ENCODE measurements around the gene NXPH3. TPM values are rescaled to one million over a fixed set of nuclear protein-coding genes. Genes with fewer than 3 reads are reported as not detected.
A peak's percentile ranks its signal among the peaks of the same experiment; 100 is the strongest.

Gene NXPH3
- total and polyA plus RNA-seq, 2 of the 13 experiments (the other 11 are each of a cell fraction or from before 2014, with no cell fraction given), result 0.04 to 0.58 TPM

DNA sequence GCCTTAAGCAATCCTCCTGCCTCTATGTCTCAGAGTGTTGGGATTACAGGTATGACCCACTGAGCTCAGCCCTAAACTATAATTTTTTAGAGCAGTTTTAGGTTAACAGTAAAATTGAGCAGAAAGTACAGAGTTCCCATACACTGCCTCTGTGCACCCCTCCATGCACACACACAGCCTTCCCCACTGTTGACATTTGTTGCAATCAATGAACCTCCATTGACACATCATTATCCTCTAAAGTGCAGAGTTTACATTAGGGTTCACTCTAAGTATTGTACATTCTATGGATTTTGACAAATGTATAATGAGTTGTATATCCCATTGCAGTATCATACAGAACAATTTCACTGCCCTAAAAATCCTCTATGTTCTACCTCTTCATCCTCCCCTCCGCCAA, 45.6 kb upstream of the NXPH3 start:
- peak; percentile 37 for FAIRE-seq
- no peaks in the 10 kb centered on the region for H3K9me3 ChIP-seq (ENCODE audit: low read length)
- H4K20me1 ChIP-seq (ENCODE audit: insufficient read depth, low read length), result no peaks in the 10 kb centered on the region
- H3K4me1 ChIP-seq (ENCODE audit: insufficient read depth, low read length), result 0 out of 2 replicates have a peak, but pooled peaks cover 11% of the 10 kb centered on the region
- no peaks in the 10 kb centered on the region for H3K79me2 ChIP-seq (ENCODE audit: insufficient read depth, low read length)
- no peak overlapping the region for H3K27ac ChIP-seq (ENCODE audit: extremely low read length, insufficient read depth, low read length)
- no peaks in the 10 kb centered on the region for H3K36me3 ChIP-seq (replicated peaks in 1 of 2; ENCODE audit: control insufficient read depth in 1 of 2, insufficient read depth in 2 of 2, low read length in 2 of 2)
- DNase-seq (ENCODE audit: low spot score), result no peak
- intact Hi-C loops (cut with micrococcal nuclease; ENCODE audit: unreplicated experiment) (no loop called here), in situ Hi-C loops (cut with HindIII; ENCODE audit: extremely low pct_ligation_motif_present, low pct_unique_long_range_greater_than_20kb) (no loop called here)
- BruUV-seq (replicated peaks), result no TSS peak
- 54% methylated on average over 1 of the region's 1 CpG for WGBS (ENCODE audit: low lambda C conversion rate)
- POLR2A ChIA-PET, result no interaction called here
- peak; percentile 80 for ATAC-seq
- H3K4me3 ChIP-seq (replicated peaks in 1 of 3; ENCODE audit: insufficient read depth in 1 of 3, low read depth in 2 of 3, low read length in 3 of 3), result no peak overlapping the region
- CTCF ChIA-PET (ENCODE audit: low intra/inter-chr PET ratio, low total read pairs), result no interaction called here
- H3K4me2 ChIP-seq (ENCODE audit: low read depth, low read length), result no peak overlapping the region
- H3K9ac ChIP-seq (ENCODE audit: insufficient read depth, low read depth, low read length), result no peak overlapping the region
- peaks cover 2 to 56% of the 10 kb centered on the region in 2 experiments; a peak in 4 of 5 replicates for H3K27me3 ChIP-seq (ENCODE audit: control insufficient read depth in 1 of 2, insufficient read depth in 2 of 2, low read length in 2 of 2)
- no peak overlapping the region for H2AFZ ChIP-seq (ENCODE audit: low read length)
- TF ChIP-seq ZSCAN30 (CRISPR knock-in tag; IDR thresholded peaks at IDR 0.05) (no peak), RARA (CRISPR knock-in tag; IDR thresholded peaks at IDR 0.05) (peak; percentile 20; the same call in 1 of the 2 replicates), ZNF724P (CRISPR knock-in tag; IDR thresholded peaks at IDR 0.05; ENCODE audit: borderline replicate concordance) (no peak), ZNF674 (CRISPR knock-in tag; IDR thresholded peaks at IDR 0.05; ENCODE audit: low read depth) (no peak), GATAD2A (CRISPR knock-in tag; IDR thresholded peaks at IDR 0.05) (peak; percentile 39; the same call in 1 of the 2 replicates), FOXK1 (CRISPR knock-in tag; IDR thresholded peaks at IDR 0.05; ENCODE audit: borderline replicate concordance, low read depth) (no peak), LCORL (IDR thresholded peaks at IDR 0.05) (no peak), LCORL (CRISPR knock-in tag; IDR thresholded peaks at IDR 0.05) (no peak), NCOA1 (CRISPR knock-in tag; IDR thresholded peaks at IDR 0.05) (no peak), HNRNPH1 (optimal IDR thresholded peaks at IDR 0.05; ENCODE audit: low read depth, low read length) (no peak), ZNF432 (CRISPR knock-in tag; IDR thresholded peaks at IDR 0.05; ENCODE audit: borderline replicate concordance) (no peak), NR2C2 (CRISPR knock-in tag; IDR thresholded peaks at IDR 0.05; ENCODE audit: borderline replicate concordance) (no peak), ZNF773 (CRISPR knock-in tag; IDR thresholded peaks at IDR 0.05; ENCODE audit: borderline replicate concordance) (no peak), KDM6A (CRISPR knock-in tag; IDR thresholded peaks at IDR 0.05; ENCODE audit: low read depth) (no peak)
- TF ChIP-seq, protein P1, sequence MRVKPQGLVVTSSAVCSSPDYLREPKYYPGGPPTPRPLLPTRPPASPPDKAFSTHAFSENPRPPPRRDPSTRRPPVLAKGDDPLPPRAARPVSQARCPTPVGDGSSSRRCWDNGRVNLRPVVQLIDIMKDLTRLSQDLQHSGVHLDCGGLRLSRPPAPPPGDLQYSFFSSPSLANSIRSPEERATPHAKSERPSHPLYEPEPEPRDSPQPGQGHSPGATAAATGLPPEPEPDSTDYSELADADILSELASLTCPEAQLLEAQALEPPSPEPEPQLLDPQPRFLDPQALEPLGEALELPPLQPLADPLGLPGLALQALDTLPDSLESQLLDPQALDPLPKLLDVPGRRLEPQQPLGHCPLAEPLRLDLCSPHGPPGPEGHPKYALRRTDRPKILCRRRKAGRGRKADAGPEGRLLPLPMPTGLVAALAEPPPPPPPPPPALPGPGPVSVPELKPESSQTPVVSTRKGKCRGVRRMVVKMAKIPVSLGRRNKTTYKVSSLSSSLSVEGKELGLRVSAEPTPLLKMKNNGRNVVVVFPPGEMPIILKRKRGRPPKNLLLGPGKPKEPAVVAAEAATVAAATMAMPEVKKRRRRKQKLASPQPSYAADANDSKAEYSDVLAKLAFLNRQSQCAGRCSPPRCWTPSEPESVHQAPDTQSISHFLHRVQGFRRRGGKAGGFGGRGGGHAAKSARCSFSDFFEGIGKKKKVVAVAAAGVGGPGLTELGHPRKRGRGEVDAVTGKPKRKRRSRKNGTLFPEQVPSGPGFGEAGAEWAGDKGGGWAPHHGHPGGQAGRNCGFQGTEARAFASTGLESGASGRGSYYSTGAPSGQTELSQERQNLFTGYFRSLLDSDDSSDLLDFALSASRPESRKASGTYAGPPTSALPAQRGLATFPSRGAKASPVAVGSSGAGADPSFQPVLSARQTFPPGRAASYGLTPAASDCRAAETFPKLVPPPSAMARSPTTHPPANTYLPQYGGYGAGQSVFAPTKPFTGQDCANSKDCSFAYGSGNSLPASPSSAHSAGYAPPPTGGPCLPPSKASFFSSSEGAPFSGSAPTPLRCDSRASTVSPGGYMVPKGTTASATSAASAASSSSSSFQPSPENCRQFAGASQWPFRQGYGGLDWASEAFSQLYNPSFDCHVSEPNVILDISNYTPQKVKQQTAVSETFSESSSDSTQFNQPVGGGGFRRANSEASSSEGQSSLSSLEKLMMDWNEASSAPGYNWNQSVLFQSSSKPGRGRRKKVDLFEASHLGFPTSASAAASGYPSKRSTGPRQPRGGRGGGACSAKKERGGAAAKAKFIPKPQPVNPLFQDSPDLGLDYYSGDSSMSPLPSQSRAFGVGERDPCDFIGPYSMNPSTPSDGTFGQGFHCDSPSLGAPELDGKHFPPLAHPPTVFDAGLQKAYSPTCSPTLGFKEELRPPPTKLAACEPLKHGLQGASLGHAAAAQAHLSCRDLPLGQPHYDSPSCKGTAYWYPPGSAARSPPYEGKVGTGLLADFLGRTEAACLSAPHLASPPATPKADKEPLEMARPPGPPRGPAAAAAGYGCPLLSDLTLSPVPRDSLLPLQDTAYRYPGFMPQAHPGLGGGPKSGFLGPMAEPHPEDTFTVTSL (CRISPR knock-in tag; IDR thresholded peaks at IDR 0.05; ENCODE audit: borderline replicate concordance), result 0 out of 2 replicates have a peak, but pooled peaks have one; percentile 40
- TF ChIP-seq, protein P2, sequence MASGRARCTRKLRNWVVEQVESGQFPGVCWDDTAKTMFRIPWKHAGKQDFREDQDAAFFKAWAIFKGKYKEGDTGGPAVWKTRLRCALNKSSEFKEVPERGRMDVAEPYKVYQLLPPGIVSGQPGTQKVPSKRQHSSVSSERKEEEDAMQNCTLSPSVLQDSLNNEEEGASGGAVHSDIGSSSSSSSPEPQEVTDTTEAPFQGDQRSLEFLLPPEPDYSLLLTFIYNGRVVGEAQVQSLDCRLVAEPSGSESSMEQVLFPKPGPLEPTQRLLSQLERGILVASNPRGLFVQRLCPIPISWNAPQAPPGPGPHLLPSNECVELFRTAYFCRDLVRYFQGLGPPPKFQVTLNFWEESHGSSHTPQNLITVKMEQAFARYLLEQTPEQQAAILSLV (CRISPR knock-in tag; IDR thresholded peaks at IDR 0.05; ENCODE audit: borderline replicate concordance), result no peak

All from HepG2 (cell line).